Astrocyte of the spinal cord (primary cell): Measurements from ENCODE around the gene CAST.

Source experiments
- DNase-seq: peaks from one replicate; pipeline ENCODE4 v3.0.0; 2011; ENCODE audit warnings: low read depth, low spot score
- H3K4me3 ChIP-seq: 2 replicates; pipeline ENCODE4 v1.5.1; 2011; ENCODE audit warnings: low read depth, mild to moderate bottlenecking, low read length, moderate library complexity
- in situ Hi-C: cut with HindIII; loops from 2 replicates; pipeline ENCODE4 v1.10.0; 2017; ENCODE audit warnings: low sequenced_read_pairs
- TF ChIP-seq, protein P1 (sequence below): IDR thresholded peaks from 2 replicates; pipeline ENCODE4 v1.5.1; 2012; ENCODE audit warnings: low read depth, mild to moderate bottlenecking, low read length, inconsistent platforms

The CAST gene

DNA sequence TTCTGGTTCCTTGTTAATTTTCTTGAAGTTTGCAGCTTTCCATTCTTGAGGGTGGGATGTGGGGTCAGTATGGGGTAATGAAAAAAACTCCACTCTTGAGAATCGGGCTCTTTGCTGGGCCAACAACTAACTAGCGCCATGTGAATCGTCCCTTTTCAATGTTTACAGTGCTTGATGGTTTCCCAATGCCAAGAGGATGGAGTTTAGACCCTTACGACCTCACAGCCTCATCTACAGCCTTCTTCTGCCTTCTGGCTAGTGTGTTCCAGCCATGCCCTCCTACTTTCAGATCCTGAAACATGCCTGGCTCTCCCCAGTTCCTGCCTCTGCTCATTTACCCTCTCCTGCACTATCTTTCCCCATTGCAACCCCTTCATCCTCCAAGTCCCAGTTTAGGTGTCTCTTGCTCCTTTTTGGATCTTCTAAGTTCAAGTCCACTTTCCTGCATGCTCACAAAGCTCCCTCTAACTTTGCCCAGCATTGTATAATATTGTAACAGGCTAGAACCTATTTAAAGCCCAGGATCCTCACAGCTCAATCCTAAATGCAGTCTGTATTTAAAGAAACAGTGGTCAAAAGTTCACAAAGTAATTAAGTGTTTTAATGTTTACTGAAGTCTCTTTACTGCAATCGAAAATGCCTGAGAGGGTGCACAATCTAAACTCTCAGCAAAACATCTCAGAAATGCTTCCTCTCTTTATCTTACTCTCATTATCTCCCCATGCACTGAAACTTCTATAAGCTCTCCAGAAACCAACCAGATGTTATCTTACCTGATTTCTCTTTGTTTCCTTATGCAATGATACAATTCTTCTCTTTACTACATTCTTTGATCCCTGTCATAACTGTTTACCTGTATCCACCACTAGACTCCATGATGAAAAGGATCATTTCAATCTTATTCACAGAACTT, 20.6 kb upstream of the CAST start:
- TF ChIP-seq, protein P1, sequence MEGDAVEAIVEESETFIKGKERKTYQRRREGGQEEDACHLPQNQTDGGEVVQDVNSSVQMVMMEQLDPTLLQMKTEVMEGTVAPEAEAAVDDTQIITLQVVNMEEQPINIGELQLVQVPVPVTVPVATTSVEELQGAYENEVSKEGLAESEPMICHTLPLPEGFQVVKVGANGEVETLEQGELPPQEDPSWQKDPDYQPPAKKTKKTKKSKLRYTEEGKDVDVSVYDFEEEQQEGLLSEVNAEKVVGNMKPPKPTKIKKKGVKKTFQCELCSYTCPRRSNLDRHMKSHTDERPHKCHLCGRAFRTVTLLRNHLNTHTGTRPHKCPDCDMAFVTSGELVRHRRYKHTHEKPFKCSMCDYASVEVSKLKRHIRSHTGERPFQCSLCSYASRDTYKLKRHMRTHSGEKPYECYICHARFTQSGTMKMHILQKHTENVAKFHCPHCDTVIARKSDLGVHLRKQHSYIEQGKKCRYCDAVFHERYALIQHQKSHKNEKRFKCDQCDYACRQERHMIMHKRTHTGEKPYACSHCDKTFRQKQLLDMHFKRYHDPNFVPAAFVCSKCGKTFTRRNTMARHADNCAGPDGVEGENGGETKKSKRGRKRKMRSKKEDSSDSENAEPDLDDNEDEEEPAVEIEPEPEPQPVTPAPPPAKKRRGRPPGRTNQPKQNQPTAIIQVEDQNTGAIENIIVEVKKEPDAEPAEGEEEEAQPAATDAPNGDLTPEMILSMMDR = no peak
- DNase-seq = no peak
- in situ Hi-C loops = no loop called here

DNA sequence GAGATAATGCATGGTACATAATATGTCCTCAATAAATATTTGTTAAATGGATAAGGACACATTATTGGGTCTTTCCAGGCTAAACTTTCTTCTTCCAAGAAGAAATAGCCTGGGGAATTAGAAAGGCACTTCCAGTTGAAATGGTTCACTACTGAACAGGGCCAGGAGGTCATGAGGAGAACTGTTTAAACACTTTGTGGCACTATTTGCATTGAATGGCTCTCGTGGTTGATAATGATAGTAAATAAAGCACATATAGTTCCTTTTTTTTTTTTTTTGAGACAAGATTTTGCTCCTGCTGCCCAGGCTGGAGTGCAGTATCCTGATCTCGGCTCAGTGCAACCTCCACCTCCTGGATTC, 19.9 kb upstream of the CAST start:
- DNase-seq = no peak
- in situ Hi-C loops = no loop called here
- no peak overlapping the region for H3K4me3 ChIP-seq
- TF ChIP-seq, protein P1 = no peak

More for the DNA sequence above, 20.6 kb upstream of the CAST start:
- no peak overlapping the region for H3K4me3 ChIP-seq

DNA sequence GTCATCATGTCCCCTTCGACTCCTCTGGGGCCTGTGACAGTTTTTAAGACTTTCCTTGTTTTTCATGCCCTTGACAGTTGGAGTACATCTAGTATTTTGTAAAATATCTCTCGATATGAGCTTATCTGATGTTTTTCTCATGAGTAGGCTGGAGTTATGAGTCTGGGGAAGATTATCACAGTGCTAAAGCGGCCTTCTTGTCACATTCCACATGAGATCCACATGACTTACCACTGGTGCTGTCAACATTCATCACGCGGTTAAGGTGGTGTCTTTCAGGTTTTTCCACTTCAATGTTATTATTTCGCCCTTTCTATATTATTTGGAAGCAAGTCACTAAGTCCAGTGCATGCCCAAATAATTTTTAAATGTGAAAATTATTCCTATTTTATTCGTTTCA, 17.1 kb upstream of the CAST start:
- H3K4me3 ChIP-seq = no peak overlapping the region
- no peak for DNase-seq
- in situ Hi-C loops = no loop called here
- TF ChIP-seq, protein P1 = no peak

DNA sequence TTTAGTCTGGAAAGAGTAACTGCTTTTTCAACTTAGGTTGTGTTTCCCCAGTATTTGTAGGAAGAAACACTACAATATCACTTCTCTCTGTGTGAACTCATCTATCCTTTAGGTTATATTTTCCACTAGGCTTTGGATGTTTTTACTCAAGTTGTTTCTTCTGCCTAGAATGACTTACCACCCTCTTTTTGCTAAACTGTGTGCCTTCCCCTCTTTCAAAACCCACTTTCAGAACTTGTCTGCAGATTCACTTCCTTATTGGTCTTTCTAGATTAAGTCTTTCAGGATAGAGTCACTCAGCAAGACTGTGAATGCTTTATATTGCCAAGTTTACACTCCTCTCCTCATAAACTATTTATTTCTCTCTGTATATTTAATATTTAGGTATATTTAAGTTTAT, 14.2 kb upstream of the CAST start:
- in situ Hi-C loops = no loop called here

DNA sequence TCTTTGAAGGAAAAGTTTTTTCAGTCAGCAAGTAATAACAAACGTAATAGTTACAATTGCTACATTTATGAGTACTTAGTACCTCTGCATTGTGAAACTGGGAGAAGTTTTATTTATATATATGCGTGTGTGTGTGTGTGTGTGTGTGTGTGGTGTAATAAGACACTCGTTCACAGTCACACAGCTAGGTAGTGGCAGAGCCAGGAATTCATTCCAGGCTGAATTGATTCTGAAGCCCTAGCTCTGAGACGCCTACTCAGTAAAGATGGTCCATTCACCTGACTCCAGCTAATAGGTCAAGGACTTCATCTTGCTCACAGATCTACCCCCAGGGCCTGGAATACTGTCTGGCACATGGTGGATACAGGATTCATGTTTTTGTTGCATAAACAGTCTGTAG, 13.6 kb upstream of the CAST start:
- in situ Hi-C loops = no loop called here
- no peak for DNase-seq
- H3K4me3 ChIP-seq = no peak overlapping the region
- TF ChIP-seq, protein P1 = no peak

More for the DNA sequence above, 14.2 kb upstream of the CAST start:
- TF ChIP-seq, protein P1 = no peak
- no peak overlapping the region for H3K4me3 ChIP-seq
- DNase-seq = no peak

DNA sequence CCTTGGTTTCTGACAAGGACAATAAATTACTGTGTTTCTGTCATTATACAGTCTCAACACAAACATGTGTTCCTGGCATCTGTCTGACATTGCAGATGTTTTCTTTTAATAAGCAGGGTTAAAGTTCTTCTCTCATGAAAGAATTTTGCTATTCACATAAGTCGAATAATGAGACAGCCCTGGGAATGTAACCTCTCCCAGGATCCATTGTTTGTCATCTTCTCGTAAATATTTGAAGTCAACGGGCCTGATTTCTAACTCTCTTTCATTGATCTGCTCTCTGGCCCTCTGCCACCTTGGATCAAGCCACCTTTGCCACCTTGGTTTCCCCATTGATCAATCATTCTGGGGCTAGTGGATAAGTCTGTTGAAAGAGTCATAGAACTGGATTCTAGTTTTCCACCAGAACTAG, 12.9 kb upstream of the CAST start:
- DNase-seq = no peak
- in situ Hi-C loops = no loop called here
- TF ChIP-seq, protein P1 = no peak
- no peak overlapping the region for H3K4me3 ChIP-seq
